GM18907 (cell line): ENCODE measurements around the gene NR3C2.

Source experiments
- ATAC-seq: cut with Tn5 transposase; IDR thresholded peaks from one replicate; pipeline ENCODE4 v1.9.1; 2021; ENCODE audit warnings: mild to moderate bottlenecking, moderate library complexity; ENCODE audit not compliant: unreplicated experiment

Gene NR3C2

DNA sequence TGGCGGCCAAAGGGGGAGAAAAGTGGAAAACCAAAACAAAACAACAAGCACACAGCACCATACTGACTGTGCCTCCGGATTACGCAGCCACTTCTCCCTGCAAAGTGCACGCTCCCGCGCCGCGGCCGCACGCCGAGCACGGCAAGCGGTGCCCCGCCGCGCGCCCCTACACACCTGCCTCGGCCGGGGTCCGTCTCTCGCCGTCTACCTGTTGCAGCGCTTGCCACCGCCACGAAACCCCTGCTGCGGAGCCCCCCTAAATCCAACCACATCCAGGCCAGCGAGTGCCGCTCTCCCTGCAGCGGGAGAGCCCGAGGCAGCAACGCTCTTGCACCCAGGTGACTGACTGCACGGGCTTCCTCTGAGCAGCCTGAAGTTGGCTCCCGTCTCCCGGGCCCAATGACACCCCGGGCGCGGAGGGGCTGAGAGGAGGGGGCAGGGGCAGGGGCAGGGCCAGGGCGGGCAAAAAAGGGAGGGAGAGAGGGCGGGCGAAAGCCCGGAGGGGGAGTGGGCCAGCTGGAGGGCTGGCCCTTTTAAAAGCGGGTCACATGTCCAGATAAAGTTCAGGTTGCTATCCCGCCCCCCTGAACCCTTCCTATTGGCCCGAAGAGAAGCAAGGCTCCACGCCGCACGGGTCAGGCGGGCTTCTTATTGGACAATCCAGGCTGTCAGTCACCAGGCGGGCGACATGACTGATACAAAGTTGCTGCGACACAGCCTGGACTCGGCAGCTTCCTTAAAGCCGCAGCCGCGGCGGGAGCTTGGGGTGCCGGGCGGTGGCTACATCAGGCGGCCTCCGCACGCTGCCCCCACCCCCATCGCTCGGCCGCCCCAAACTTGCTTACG is at the start of gene NR3C2:
Gene NR3C2, minus strand, starts transcription at position 429 of the 846 bp plus-strand sequence.
- peak; percentile 99 for ATAC-seq

DNA sequence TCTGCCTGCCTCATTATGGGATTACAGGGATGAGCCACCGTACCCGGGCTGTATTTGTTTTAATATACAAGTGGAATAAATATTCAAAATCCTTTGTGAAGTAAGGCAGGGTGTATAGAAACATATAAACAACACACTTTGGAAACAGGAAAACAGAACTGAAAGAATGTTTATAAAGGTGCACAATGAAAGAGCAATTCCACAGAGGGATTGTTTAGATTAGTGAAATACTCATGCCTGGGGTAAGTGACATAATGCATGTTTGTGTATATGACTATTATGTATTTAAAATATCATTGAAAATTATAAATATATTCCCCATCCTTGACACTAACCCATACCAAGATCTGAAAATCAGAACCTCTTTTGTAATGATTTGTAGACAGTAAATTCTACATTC is 45.0 kb upstream of the NR3C2 start:
- no peak for ATAC-seq

- ATAC-seq, result no peak
These were observed 39.4 kb upstream of the NR3C2 start for GRCh38 chr4:148481636-148482035.

DNA sequence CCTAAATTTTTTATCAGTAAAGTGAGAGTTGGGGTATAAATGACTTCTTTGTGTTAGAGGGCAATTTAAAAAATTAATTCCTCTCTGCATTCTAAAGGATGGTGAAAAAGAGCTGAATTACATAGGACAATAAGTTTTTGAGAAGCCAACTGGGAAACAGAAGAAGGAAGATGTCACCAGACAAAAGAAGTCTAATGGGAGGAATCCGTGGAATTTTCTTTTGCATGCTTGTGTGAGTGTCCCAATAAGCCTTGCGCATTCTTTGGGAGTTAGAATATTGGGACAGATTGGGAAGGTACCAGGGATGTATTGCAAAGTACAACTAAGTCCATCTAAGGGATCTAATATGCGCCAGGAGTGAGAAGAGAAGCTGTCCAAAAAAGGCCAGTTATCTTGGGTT is 35.1 kb upstream of the NR3C2 start:
- ATAC-seq, result no peak

DNA sequence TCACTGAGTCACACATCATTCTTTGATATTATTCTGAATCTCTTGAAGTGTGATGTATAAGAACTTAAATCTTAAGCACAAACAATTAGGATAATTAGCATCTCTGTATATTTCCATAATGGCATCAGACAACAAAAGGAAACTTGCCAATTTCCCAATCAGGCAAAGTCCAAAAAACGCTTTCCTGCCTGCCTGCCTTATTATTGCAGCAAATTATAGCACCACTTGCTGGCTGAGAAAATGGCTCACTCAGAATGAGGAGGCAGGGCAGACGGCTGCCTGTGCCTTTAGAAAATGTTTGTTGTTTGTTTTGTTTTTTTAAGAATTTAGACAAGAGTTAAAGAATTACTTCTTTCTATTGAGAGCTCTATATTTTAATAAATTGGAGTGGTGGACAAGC is 27.7 kb upstream of the NR3C2 start:
- ATAC-seq, result no peak

DNA sequence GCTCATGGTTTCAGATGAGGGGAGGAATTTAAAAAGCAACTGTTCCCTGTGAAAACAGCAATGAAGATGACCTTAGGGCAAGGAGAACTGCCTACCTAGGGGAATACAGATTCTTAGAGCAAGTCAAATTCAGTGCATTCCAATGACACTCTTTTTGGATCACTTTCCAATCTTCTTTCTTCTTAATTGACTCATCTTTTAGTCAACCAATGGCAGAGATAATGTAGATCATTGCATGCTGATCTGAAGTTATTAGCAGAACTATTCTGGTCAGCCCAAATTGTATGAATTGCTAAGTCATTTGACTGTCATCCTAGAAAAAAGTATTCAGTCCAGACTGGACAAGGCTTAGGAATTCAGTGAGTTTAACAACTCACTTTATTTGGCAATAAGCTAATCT is 12.6 kb upstream of the NR3C2 start:
- no peak for ATAC-seq

GRCh38 chr4:148453833-148454232 is 11.6 kb upstream of the NR3C2 start:
- no peak for ATAC-seq

DNA sequence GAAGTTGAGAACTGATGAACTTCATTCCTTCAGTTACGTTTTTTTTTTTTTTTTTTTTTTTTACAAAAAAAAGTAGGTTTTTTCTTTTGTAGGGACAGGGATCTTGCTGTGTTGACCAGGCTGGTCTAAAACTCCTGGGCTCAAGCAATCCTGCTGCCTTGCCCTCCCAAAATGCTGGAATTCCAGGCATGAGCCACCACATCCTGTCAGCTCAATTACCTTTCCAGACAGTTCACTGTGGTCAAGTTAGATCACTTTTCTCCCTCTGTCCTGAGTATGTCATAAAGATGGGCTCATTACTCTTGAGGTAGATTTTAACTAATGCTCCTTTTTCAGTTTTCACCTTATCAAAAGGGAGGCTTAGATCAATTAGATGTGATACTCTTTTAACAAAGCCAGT is 10.8 kb upstream of the NR3C2 start:
- ATAC-seq, result no peak

GRCh38 chr4:148449921-148450320 is 7.7 kb upstream of the NR3C2 start:
- ATAC-seq, result no peak

DNA sequence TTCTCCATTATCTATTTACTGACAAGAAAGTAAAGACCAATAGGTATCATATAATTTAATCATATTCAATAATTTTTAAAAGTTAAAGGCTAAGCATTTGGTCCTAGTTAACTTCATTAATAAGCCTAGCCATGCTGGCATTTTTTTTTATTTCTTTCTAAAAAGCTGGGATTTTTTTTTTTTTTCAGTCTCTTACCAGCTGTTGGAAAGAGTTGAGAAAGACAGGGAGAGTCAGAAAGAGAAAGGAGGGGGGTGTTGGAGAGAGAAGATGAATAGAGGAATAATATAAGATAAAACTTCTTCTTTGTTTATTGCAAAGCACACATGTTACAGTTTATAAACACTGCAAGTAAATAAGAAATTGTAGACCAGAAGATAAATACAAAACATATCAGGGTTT is 5.9 kb upstream of the NR3C2 start:
- no peak for ATAC-seq

- no peak for ATAC-seq
These were observed 5.5 kb upstream of the NR3C2 start for GRCh38 chr4:148447681-148448080.

GRCh38 chr4:148445860-148446330 is 3.7 kb upstream of the NR3C2 start:
- ATAC-seq, result no peak

DNA sequence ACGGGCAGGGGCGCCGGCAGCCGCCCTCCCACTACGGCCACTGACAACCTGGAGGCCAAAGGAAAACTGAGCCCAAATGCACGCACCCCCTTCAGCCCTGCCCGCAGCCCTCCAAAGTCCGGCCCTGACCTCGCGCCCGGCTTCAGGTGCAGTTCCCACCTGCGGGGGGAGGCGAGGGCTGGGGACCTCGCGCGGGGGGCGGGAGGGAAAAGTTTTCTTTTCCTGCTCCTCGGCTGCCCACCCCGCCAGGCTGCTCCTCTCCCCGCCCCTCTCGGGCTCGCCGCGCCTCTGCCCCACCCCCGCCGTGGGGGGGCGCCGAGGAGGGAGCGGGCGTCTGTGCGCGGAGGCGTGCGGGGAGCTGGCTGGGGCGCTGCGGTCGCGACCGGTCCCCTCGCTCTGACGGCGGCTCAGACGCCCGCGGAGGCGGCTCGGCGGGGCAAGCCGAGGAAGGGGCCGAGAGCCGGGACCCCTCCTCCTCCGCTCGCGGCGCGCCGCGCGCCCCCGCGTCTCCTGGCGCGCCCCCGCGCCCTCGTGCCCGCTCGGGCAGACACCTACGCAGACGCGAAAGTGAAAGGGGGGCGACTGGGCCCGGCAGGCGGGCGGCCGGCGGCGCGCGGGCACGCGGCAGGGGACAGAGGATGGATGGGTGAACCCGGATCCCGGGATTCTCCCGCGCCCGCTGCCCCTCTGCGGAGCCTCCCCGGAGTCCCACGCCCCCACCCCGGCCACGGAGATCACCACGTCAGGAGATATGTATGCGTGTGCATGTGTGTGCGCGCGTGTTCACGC is 3.1 kb upstream of the NR3C2 start:
- peak; percentile 17 for ATAC-seq

DNA sequence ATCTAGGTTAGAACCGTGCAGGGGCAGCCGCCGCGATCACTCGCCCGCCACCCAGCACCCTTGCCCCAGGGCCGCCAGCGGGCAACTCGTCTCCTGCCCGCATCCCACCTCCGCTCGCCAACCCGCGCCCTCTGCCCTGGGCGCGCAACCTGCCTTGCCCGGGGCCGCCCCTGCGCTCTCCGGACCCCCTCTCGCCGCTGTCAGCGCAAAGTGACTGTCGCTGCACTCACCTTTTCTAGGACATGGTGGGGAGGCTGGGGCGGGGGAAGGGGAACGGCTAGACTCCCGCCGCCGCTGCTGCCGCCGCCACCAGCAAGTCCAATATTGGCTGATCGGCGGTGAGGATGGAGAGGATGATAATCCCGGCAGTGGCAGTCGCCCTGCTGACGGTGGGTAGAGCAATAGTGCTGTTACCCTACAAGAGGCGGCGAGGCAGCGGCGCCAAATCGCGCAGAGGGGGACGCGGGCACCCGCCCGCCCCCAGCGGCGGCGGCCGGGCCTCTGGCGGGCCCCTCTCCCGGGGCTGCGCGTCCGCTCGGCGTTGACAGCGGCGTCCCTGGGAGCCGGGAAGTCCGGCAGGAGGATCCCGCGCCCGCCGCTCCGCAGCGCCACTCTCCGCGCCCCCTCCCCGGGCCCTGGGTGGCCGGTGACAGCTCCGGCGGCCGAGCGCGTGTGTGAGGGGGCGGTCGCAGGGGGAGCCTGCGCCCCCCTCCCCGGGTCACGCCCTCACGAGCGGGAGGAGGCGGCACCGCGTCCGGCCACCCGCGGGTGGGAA is 2.3 kb upstream of the NR3C2 start:
- ATAC-seq, result no peak

- no peak for ATAC-seq
These were observed 1.5 kb upstream of the NR3C2 start for GRCh38 chr4:148443512-148444295.

DNA sequence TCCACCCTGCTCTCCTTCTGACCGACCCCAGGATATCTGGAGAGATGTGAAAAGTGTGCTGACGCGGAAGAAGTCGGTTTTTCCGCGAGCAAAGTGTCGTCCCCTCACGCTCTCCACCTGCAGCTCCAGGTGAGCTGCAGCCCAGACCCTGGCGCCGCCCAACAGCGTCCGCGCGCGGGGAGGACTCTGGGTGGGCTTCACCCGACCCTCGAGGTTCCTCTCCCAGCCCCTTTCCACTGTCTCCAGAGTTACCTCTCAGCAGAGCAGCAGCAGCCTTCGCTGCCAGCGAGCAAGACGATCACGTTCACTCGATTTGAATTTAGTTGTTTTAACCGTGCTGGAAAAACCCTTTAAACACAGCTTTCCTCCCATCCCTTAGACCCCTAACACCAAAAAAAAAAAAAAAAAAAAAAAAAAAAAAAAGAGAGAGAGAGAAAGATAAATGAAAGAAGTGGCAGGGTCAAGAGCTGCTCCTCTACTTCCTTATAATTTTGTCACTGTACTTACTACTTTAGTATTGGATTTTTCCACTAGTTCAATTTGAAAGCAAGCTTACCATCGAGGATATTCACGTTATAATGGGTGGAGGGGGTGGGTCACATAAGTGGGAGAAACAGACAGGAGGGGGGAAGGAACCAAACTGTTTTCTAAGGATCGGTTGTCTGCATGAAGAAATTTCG is 758 bp upstream of the NR3C2 start:
- ATAC-seq, result peak; percentile 3

DNA sequence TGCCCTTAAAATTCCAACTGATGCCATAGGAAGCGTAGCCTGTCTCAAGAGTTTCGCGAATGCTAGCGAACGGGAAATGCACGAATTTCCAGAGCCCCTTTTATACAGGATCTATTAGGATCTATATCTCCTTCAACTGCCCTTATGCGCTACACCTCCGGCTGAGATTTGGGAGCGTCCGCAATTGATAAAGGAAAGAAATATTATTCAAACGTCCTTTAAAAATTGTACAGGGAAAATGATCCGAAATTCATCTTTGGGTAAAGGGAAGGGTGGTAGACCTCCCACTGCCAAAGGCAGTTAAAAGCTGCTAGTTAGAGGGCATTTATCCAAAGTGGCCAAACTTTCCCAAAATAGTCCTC is 609 bp downstream of the NR3C2 start:
- ATAC-seq, result no peak

DNA sequence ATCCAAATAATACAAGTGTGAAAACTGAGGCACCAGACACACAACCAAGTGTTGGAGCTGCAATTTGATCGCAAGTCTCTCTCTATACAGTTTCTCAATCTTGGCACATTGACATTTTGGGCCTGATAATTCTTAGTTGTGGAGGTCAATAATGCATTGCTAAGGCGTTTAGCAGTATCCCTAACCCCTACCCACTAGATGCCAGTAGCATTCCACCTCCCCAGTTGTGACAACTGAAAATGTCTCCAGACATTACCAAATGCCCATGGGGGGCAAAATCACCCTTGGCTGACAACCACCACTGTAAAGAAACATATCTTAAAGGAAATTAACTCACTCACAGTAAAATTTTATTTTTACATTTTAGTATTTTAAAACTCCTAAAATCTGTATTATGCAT is 4.2 kb downstream of the NR3C2 start:
- ATAC-seq, result no peak

GRCh38 chr4:148437439-148437838 is 4.8 kb downstream of the NR3C2 start:
- ATAC-seq, result no peak

DNA sequence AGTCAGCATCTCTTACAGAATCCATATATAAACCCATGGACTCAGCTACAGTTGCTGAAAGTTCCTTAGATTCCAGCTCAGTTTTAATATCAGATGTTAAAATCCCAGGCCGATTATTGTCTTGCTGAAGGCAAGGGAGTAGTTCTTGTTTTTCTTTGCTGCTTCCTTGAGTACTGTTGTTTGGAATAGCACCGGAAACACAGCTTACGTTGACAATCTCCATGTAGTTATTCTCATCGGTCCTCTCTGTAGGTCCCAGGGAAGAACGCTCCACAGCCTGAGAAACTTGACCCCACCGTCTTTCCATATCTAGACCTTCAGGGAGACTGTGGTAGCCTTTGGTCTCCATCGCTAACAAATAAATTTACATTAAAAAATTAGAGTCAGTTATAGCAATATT is 5.7 kb downstream of the NR3C2 start:
- ATAC-seq, result no peak
